Measurements from ENCODE around the gene CCDC83.

DNA sequence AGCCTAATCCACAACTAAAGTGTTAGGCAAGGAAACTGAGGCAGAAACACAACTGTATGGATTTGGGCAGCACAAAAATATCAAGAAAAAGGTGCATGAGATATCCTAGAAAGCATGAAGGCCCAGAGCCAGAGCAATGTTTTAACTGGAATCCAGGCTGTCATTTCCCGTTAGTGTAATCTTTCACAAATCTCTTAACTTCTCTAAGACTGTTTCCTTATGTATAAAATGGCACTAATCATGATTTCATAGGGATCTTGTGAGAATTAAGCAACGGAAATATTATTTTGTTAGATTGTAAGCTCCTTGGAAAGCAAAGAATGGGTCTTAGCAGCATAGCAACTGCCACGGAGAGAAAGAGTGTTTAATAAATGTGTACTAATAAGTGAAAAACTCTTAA, 29.6 kb upstream of the CCDC83 start:
- no peak for TF ChIP-seq POLR2AphosphoS5 (IDR thresholded peaks at IDR 0.05; ENCODE audit: low read depth, low read length)
- TF ChIP-seq TAF1 (IDR thresholded peaks at IDR 0.05; ENCODE audit: borderline replicate concordance, insufficient read depth, low read length): no peak
- TF ChIP-seq REST (IDR thresholded peaks at IDR 0.05; ENCODE audit: insufficient read depth in 1 of 2, low read depth in 2 of 2, low read length in 2 of 2): no peak
